Stimulated activated CD8-positive, alpha-beta memory T cell treated with anti-CD3 and anti-CD28 coated beads, Interleukin-4, amount 100 ng/mL, for 1 hour (primary cell): ENCODE data around the gene ASGR2.
"Not testable (repeated sequence)": the region's sequence is repeated elsewhere in the genome, so short reads cannot be mapped to it uniquely, and the experiment has no call there.

Source experiments
- DNase-seq, 2 donors: peaks; one replicate each; pipeline ENCODE4 v3.0.0-alpha.2; 2020; ENCODE audit warnings: low read depth in 2 of 2, low spot score in 1 of 2

The ASGR2 gene

GRCh38 chr17:7126386-7126785 is 11.8 kb upstream of the ASGR2 start:
- DNase-seq: not testable (repeated sequence)

- no peak for DNase-seq
These were observed 10.3 kb upstream of the ASGR2 start for GRCh38 chr17:7124923-7125322.

- DNase-seq: no peak
These were observed 9.2 kb upstream of the ASGR2 start for GRCh38 chr17:7123844-7124243.

- no peak for DNase-seq
These were observed 7.8 kb upstream of the ASGR2 start for GRCh38 chr17:7122381-7122780.

- not testable (repeated sequence) for DNase-seq
These were observed 6.0 kb upstream of the ASGR2 start for GRCh38 chr17:7120635-7121034.

- DNase-seq: no peak
These were observed 5.5 kb upstream of the ASGR2 start for GRCh38 chr17:7120123-7120522.

GRCh38 chr17:7119314-7119713 is 4.7 kb upstream of the ASGR2 start:
- DNase-seq: no peak

GRCh38 chr17:7114875-7115614 is 423 bp upstream of the ASGR2 start:
- no peak for DNase-seq

GRCh38 chr17:7113273-7114071 is 1.1 kb downstream of the ASGR2 start:
- DNase-seq: no peak

GRCh38 chr17:7112510-7113108 is 2.0 kb downstream of the ASGR2 start:
- no peak for DNase-seq

GRCh38 chr17:7111784-7112509 is 2.7 kb downstream of the ASGR2 start:
- no peak for DNase-seq

GRCh38 chr17:7110617-7111306 is 3.9 kb downstream of the ASGR2 start:
- DNase-seq: no peak

- DNase-seq: no peak
These were observed 4.9 kb downstream of the ASGR2 start for GRCh38 chr17:7109461-7110322.

GRCh38 chr17:7108981-7109380 is 5.6 kb downstream of the ASGR2 start:
- DNase-seq: no peak

- no peak for DNase-seq
These were observed 6.1 kb downstream of the ASGR2 start for GRCh38 chr17:7108560-7108925.

GRCh38 chr17:7107795-7108559 is 6.6 kb downstream of the ASGR2 start:
- no peak for DNase-seq

GRCh38 chr17:7107012-7107754 is 7.4 kb downstream of the ASGR2 start:
- DNase-seq: no peak

GRCh38 chr17:7102421-7102820 is 12.2 kb downstream of the ASGR2 start:
- no peak for DNase-seq

- DNase-seq: no peak
These were observed 13.1 kb downstream of the ASGR2 start for GRCh38 chr17:7101531-7101930.
